ENCODE results near the gene CST9. TPM values are rescaled to one million over a fixed set of nuclear protein-coding genes. Genes with fewer than 3 reads are reported as not detected.

Gene CST9
- total and polyA plus RNA-seq, 2 donors (not counting 3 experiments of a cell fraction or from before 2014, with no cell fraction given): not detected

- CTCF ChIA-PET: no interaction called here
Measured at GRCh38 chr20:23613676-23614075, 8.0 kb upstream of the CST9 start.

GRCh38 chr20:23612396-23612795 is 6.7 kb upstream of the CST9 start:
- intact Hi-C loops (cut with micrococcal nuclease) (no loop called here), dilution Hi-C loops (cut with MboI; ENCODE audit: extremely low pct_ligation_motif_present, low sequenced_read_pairs) (no loop called here)

More at GRCh38 chr20:23613676-23614075, 8.0 kb upstream of the CST9 start:
- DNase-seq (ENCODE audit: low read depth, low spot score) (no peak), FAIRE-seq (no peak)
- Histone ChIP-seq H3K4me2 (ENCODE audit: insufficient read depth, low read length) (no peak overlapping the region), H2AFZ (ENCODE audit: low read depth, low read length) (no peak overlapping the region), H3K4me1 (ENCODE audit: control insufficient read depth, extremely low read depth, insufficient read depth, low read length) (no peaks in the 10 kb centered on the region), H3K27me3 (ENCODE audit: control insufficient read depth in 2 of 2, insufficient read depth in 2 of 2, low read length in 2 of 2) (peaks cover 2 to 8% of the 10 kb centered on the region in 2 experiments), H3K36me3 (ENCODE audit: control insufficient read depth in 2 of 2, extremely low read depth in 1 of 2, insufficient read depth in 2 of 2, low read length in 2 of 2) (no peaks in the 10 kb centered on the region), H4K20me1 (replicated peaks; ENCODE audit: control insufficient read depth, extremely low read depth, insufficient read depth, low read length) (no peaks in the 10 kb centered on the region), H3K9me1 (replicated peaks; ENCODE audit: control insufficient read depth, extremely low read depth, insufficient read depth, low read length) (no peaks in the 10 kb centered on the region), H3K4me3 (replicated peaks in 1 of 3; ENCODE audit: insufficient read depth in 1 of 3, low read depth in 1 of 3, low read length in 3 of 3) (no peak overlapping the region), H3K79me2 (ENCODE audit: control insufficient read depth, insufficient read depth, low read length) (no peaks in the 10 kb centered on the region), H3K9me3 (replicated peaks; ENCODE audit: control insufficient read depth, insufficient read depth, low read length) (no peaks in the 10 kb centered on the region), H3K27ac (ENCODE audit: insufficient read depth, low read depth, low read length) (no peak overlapping the region), H3K9ac (replicated peaks; ENCODE audit: extremely low read depth, insufficient read depth, low read length) (no peak overlapping the region)
- dilution Hi-C loops (cut with MboI; ENCODE audit: extremely low pct_ligation_motif_present, low sequenced_read_pairs) (no loop called here), intact Hi-C loops (cut with micrococcal nuclease) (no loop called here)
- POLR2A ChIA-PET: no interaction called here
- TF ChIP-seq JUN (IDR thresholded peaks at IDR 0.05; ENCODE audit: borderline replicate concordance, insufficient read depth, insufficient read length, low read depth) (no peak), POLR2AphosphoS5 (IDR thresholded peaks at IDR 0.05; ENCODE audit: insufficient read depth, low read depth, low read length) (no peak), CTCF (IDR thresholded peaks at IDR 0.05; ENCODE audit: extremely low read depth in 1 of 2, insufficient read depth in 1 of 2, low read depth in 1 of 2, low read length in 2 of 2) (no peak)
- BruUV-seq (replicated peaks): no TSS peak

More at GRCh38 chr20:23612396-23612795, 6.7 kb upstream of the CST9 start:
- no peak overlapping the region for H2AFZ ChIP-seq (ENCODE audit: low read depth, low read length)
- BruUV-seq (replicated peaks): no TSS peak
- H3K36me3 ChIP-seq (ENCODE audit: control insufficient read depth in 2 of 2, extremely low read depth in 1 of 2, insufficient read depth in 2 of 2, low read length in 2 of 2): no peaks in the 10 kb centered on the region
- POLR2A ChIA-PET: no interaction called here
- no peak overlapping the region for H3K27ac ChIP-seq (ENCODE audit: insufficient read depth, low read depth, low read length)
- no peaks in the 10 kb centered on the region for H3K9me3 ChIP-seq (replicated peaks; ENCODE audit: control insufficient read depth, insufficient read depth, low read length)
- H3K27me3 ChIP-seq (ENCODE audit: control insufficient read depth in 2 of 2, insufficient read depth in 2 of 2, low read length in 2 of 2): peaks cover 2 to 8% of the 10 kb centered on the region in 2 experiments
- CTCF ChIA-PET: no interaction called here
- H3K9me1 ChIP-seq (replicated peaks; ENCODE audit: control insufficient read depth, extremely low read depth, insufficient read depth, low read length): no peaks in the 10 kb centered on the region
- no peak overlapping the region for H3K9ac ChIP-seq (replicated peaks; ENCODE audit: extremely low read depth, insufficient read depth, low read length)
- TF ChIP-seq FOS (IDR thresholded peaks at IDR 0.05; ENCODE audit: borderline replicate concordance, insufficient read depth, low read length) (no peak), GATA2 (IDR thresholded peaks at IDR 0.05; ENCODE audit: insufficient read depth, insufficient read length, low read depth, low read length) (no peak), JUN (IDR thresholded peaks at IDR 0.05; ENCODE audit: borderline replicate concordance, insufficient read depth, insufficient read length, low read depth) (no peak), CTCF (IDR thresholded peaks at IDR 0.05; ENCODE audit: extremely low read depth in 1 of 2, insufficient read depth in 1 of 2, low read depth in 1 of 2, low read length in 2 of 2) (no peak)
- no peak for DNase-seq (ENCODE audit: low read depth, low spot score)
- H3K4me3 ChIP-seq (replicated peaks in 1 of 3; ENCODE audit: insufficient read depth in 1 of 3, low read depth in 1 of 3, low read length in 3 of 3): no peak overlapping the region
- no peaks in the 10 kb centered on the region for H3K79me2 ChIP-seq (ENCODE audit: control insufficient read depth, insufficient read depth, low read length)
- H4K20me1 ChIP-seq (replicated peaks; ENCODE audit: control insufficient read depth, extremely low read depth, insufficient read depth, low read length): no peaks in the 10 kb centered on the region
- FAIRE-seq: no peak
- H3K4me2 ChIP-seq (ENCODE audit: insufficient read depth, low read length): no peak overlapping the region
- no peaks in the 10 kb centered on the region for H3K4me1 ChIP-seq (ENCODE audit: control insufficient read depth, extremely low read depth, insufficient read depth, low read length)

All from endothelial cell of umbilical vein (primary cell).